Measurements from ENCODE around the gene SLC17A3. TPM values are rescaled to one million over a fixed set of nuclear protein-coding genes. Genes with fewer than 3 reads are reported as not detected.

SLC17A3 gene
- total and polyA plus RNA-seq, 10 of the 15 experiments (the other 5 are each of a cell fraction or from before 2014, with no cell fraction given): not detected

- TF ChIP-seq E4F1 (IDR thresholded peaks at IDR 0.05; ENCODE audit: borderline replicate concordance, partially characterized antibody) (no peak), BCL3 (IDR thresholded peaks at IDR 0.05; ENCODE audit: borderline replicate concordance, insufficient read depth, low read depth, low read length, poor library complexity, severe bottlenecking) (peak; percentile 26), ETV6 (conservative IDR thresholded peaks at IDR 0.05 in 1 of 2, IDR thresholded peaks at IDR 0.05 in 1 of 2; ENCODE audit: borderline replicate concordance in 1 of 2, low read depth in 1 of 2) (peak in 1 of 2 experiments; percentile 33; a peak in 1 of 4 replicates)
Observed at GRCh38 chr6:25829375-25829774, 44.7 kb downstream of the SLC17A3 start (continued).

GRCh38 chr6:25821341-25821740 lies 52.7 kb downstream of the SLC17A3 start:
- H3K27ac ChIP-seq (ENCODE audit: control insufficient read depth, insufficient read depth): no peak overlapping the region
- no peaks in the 10 kb centered on the region for H3K79me2 ChIP-seq (ENCODE audit: control insufficient read depth, insufficient read depth, low read length)
- no peak for ATAC-seq
- ChIA-PET RAD21 (ENCODE audit: unreplicated experiment) (no interaction called here), SMC1A (ENCODE audit: uncharacterized antibody, unreplicated experiment) (no interaction called here), CTCF (no interaction called here), POLR2A (no interaction called here)
- no peaks in the 10 kb centered on the region for H4K20me1 ChIP-seq (ENCODE audit: control insufficient read depth, insufficient read depth)
- no peak overlapping the region for H3K9ac ChIP-seq (ENCODE audit: control insufficient read depth, insufficient read depth, low read length)
- TF ChIP-seq MTA2 (IDR thresholded peaks at IDR 0.05; ENCODE audit: low read depth) (no peak), ATF7 (IDR thresholded peaks at IDR 0.05; ENCODE audit: low read depth) (no peak), MEF2B (IDR thresholded peaks at IDR 0.05; ENCODE audit: partially characterized antibody, poor library complexity, severe bottlenecking) (no peak), TARDBP (IDR thresholded peaks at IDR 0.05; ENCODE audit: borderline replicate concordance) (no peak), PBX3 (IDR thresholded peaks at IDR 0.05; ENCODE audit: insufficient replicate concordance, low read depth, low read length) (no peak), CHD2 (IDR thresholded peaks at IDR 0.05; ENCODE audit: borderline replicate concordance, low read depth, low read length) (no peak), POLR2A (IDR thresholded peaks at IDR 0.05; ENCODE audit: low read depth, low read length) (no peak), ASH2L (IDR thresholded peaks at IDR 0.05; ENCODE audit: borderline replicate concordance, low read depth) (no peak), IRF5 (IDR thresholded peaks at IDR 0.05; ENCODE audit: borderline replicate concordance) (no peak), LARP7 (IDR thresholded peaks at IDR 0.05) (no peak), SP1 (IDR thresholded peaks at IDR 0.05; ENCODE audit: low read depth, low read length) (no peak)
- intact Hi-C loops (cut with micrococcal nuclease; ENCODE audit: unreplicated experiment) (no loop called here), in situ Hi-C loops (cut with MboI) (no loop called here)
- FAIRE-seq: no peak
- H3K4me1 ChIP-seq (ENCODE audit: control insufficient read depth, insufficient read depth, low read length): no peaks in the 10 kb centered on the region
- no peaks in the 10 kb centered on the region for H3K9me3 ChIP-seq (replicated peaks; ENCODE audit: control insufficient read depth, insufficient read depth, low read length)
- no peak for DNase-seq (ENCODE audit: low read depth, low spot score)
- no peak overlapping the region for H3K4me3 ChIP-seq
- no peaks in the 10 kb centered on the region for H3K36me3 ChIP-seq (ENCODE audit: control insufficient read depth in 2 of 2, insufficient read depth in 2 of 2, low read length in 1 of 2)
- no peak overlapping the region for H2AFZ ChIP-seq (ENCODE audit: control insufficient read depth, low read depth, low read length)
- BruUV-seq (replicated peaks): no TSS peak
- H3K4me2 ChIP-seq (ENCODE audit: control insufficient read depth, insufficient read depth): no peak overlapping the region
- no peaks in the 10 kb centered on the region; a peak in 2 of 4 replicates for H3K27me3 ChIP-seq (replicated peaks in 1 of 2; ENCODE audit: control insufficient read depth in 2 of 2, insufficient read depth in 2 of 2, low read length in 1 of 2)
